HG03442 (cell line): Measurements from ENCODE around the gene UPF1.

Experiments
- ATAC-seq: cut with Tn5 transposase; IDR thresholded peaks from one replicate; pipeline ENCODE4 v1.9.1; 2021; ENCODE audit warnings: mild to moderate bottlenecking, moderate library complexity; ENCODE audit not compliant: unreplicated experiment

Gene UPF1

GRCh38 chr19:18869023-18869618 lies 37.4 kb downstream of the UPF1 start:
- ATAC-seq = no peak

GRCh38 chr19:18869781-18870530 lies 38.2 kb downstream of the UPF1 start:
- ATAC-seq = no peak

GRCh38 chr19:18870531-18871172 lies 38.9 kb downstream of the UPF1 start:
- no peak for ATAC-seq

GRCh38 chr19:18871543-18871942 lies 39.8 kb downstream of the UPF1 start:
- no peak for ATAC-seq

- ATAC-seq = no peak
These were observed 44.0 kb downstream of the UPF1 start for GRCh38 chr19:18875726-18876125.

- no peak for ATAC-seq
These were observed 45.1 kb downstream of the UPF1 start for GRCh38 chr19:18876865-18877264.

- ATAC-seq = no peak
These were observed 46.5 kb downstream of the UPF1 start for GRCh38 chr19:18878058-18878797.

- ATAC-seq = no peak
These were observed 47.3 kb downstream of the UPF1 start for GRCh38 chr19:18878858-18879578.

- no peak for ATAC-seq
These were observed 48.0 kb downstream of the UPF1 start for GRCh38 chr19:18879579-18880373.

- ATAC-seq = no peak
These were observed 49.7 kb downstream of the UPF1 start for GRCh38 chr19:18881491-18881890.

GRCh38 chr19:18883526-18884304 lies 52.0 kb downstream of the UPF1 start:
- no peak for ATAC-seq

GRCh38 chr19:18886972-18887371 lies 55.2 kb downstream of the UPF1 start:
- ATAC-seq = no peak

GRCh38 chr19:18889949-18890745 lies 58.4 kb downstream of the UPF1 start:
- no peak for ATAC-seq

GRCh38 chr19:18893587-18894253 lies 62.0 kb downstream of the UPF1 start:
- ATAC-seq = no peak

- no peak for ATAC-seq
These were observed 62.7 kb downstream of the UPF1 start for GRCh38 chr19:18894254-18895037.

GRCh38 chr19:18895038-18895823 lies 63.5 kb downstream of the UPF1 start:
- ATAC-seq = no peak
